Measurements from ENCODE around the gene CLPX.

DNA sequence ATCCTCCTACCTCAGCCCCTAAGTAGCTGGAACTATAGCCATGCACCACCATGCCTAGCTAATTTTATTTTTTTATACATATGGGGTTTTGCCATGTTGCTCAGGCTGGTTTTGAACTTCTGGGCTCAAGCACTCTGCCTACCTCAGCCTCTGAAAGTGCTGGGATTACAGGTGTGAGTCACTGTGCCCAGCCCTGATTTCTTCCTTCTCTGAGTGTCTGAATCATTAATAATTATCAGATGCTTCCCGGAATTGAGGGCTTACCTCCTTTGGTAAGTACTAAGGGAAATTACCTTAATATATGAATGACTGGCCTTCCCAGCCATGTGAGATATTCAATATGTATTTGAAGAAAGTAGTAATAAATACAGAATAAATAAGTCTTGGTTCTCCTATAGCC lies 7.2 kb downstream of the CLPX start:
- TF ChIP-seq SUZ12 (IDR thresholded peaks at IDR 0.05; ENCODE audit: extremely low read depth, insufficient read depth, insufficient read length) (no peak), YY1 (IDR thresholded peaks at IDR 0.05; ENCODE audit: insufficient read depth, insufficient read length) (no peak), ZNF274 (IDR thresholded peaks at IDR 0.05; ENCODE audit: low read depth, low read length) (no peak)

Data from NT2/D1 (cell line).